Choroid plexus epithelial cell (primary cell): ENCODE data around the gene AFAP1.

Experiments used
- DNase-seq: peaks from one replicate; pipeline ENCODE4 v3.0.0-alpha.2; 2010; ENCODE audit warnings: low read depth
- H3K4me3 ChIP-seq: 2 replicates; pipeline ENCODE4 v1.5.1; 2011; ENCODE audit warnings: low read depth, mild to moderate bottlenecking, control low read depth, low read length, moderate library complexity
- TF ChIP-seq, protein P1 (sequence below): conservative IDR thresholded peaks from 2 replicates; pipeline ENCODE4 v1.5.1; 2011; ENCODE audit warnings: low read depth, mild to moderate bottlenecking, control low read depth, inconsistent platforms, low read length, moderate library complexity

Gene AFAP1

DNA sequence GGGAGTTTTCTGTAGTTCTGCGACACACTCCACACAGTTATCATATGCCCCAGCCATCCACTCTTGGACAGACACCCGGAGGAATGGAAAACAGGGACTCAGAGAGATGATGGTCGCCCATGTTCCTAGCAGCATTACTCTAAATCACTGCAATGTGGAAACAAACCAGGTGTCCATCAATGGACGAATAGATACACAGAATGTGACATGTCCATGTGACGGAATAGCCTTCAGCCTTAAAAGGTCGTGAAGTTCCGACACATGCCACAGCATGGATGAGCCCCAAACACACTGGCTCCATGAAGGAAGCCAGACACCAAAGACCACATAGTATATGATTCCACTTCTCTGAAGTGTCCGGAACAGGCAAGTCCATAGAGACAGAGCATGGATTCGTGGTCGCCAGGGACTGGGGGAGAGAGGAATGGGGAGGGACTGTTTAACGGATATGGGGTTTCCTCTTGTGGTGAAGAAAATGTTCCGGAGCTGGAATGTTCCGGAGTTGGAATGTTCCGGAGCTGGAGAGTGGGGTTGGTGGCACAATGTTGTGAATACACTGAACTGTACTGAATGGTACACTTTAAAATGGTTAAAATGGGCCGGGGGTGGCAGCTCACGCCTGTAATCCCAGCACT, 28.7 kb upstream of the AFAP1 start:
- TF ChIP-seq, protein P1, sequence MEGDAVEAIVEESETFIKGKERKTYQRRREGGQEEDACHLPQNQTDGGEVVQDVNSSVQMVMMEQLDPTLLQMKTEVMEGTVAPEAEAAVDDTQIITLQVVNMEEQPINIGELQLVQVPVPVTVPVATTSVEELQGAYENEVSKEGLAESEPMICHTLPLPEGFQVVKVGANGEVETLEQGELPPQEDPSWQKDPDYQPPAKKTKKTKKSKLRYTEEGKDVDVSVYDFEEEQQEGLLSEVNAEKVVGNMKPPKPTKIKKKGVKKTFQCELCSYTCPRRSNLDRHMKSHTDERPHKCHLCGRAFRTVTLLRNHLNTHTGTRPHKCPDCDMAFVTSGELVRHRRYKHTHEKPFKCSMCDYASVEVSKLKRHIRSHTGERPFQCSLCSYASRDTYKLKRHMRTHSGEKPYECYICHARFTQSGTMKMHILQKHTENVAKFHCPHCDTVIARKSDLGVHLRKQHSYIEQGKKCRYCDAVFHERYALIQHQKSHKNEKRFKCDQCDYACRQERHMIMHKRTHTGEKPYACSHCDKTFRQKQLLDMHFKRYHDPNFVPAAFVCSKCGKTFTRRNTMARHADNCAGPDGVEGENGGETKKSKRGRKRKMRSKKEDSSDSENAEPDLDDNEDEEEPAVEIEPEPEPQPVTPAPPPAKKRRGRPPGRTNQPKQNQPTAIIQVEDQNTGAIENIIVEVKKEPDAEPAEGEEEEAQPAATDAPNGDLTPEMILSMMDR: no peak
- no peak overlapping the region for H3K4me3 ChIP-seq
- DNase-seq: no peak

DNA sequence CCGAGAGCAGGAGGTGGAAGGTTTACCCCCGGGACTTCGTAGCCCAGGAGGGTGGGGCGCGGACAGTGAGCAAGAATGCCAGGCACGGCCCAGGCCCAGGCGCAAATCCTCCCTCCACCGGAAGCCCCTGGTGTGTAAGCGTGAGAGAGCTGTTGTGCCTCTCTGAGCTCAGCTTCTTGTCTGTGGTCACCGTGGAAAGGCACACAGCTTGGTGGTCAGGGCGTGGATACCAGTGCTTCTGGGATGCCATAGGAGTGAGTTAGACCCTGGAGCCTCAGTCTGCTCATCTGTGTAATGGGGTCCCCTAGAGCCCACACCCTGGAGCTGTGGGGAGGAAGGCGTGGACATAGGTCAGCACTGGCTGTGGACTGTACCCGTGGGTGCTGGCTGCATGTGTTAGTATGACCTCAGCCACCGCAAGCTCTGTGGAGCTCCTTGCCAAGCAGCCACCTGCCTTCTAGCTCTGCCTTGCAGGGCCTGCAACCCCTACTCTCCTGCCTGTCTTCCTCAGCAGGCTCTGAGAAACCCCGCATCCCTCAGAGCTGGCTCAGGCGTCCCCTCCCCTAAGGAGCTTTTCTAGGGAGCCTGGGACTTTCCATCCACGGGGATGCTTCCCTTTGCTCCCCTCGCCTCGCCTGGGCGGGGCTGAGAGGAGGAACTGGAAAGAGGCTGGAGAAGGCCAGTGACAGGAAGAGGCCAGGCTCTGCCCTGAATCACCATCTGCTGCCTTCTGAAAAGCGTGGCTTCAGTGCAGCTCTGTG, 28.0 kb upstream of the AFAP1 start:
- TF ChIP-seq, protein P1: no peak
- peak; percentile 34 for DNase-seq
- no peak overlapping the region for H3K4me3 ChIP-seq

DNA sequence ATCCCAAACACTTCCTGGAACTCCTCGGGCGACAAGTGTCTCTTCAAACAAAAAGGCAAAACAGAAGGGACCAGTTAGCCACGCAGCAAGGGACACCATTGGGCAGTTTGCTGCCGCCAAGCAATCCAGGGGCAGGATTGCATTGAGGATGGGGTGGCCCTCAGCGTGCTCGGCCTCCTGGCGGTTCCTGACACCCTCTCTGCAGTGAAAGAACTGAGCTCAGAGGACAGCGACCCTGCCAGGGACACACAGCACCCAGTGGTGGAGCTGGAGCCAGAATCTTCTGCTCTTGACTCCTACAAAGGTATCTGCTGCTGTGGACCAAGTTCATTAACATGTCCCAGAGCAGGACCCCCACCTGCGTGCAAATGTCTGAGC, 27.4 kb upstream of the AFAP1 start:
- no peak for DNase-seq
- TF ChIP-seq, protein P1: no peak
- no peak overlapping the region for H3K4me3 ChIP-seq

DNA sequence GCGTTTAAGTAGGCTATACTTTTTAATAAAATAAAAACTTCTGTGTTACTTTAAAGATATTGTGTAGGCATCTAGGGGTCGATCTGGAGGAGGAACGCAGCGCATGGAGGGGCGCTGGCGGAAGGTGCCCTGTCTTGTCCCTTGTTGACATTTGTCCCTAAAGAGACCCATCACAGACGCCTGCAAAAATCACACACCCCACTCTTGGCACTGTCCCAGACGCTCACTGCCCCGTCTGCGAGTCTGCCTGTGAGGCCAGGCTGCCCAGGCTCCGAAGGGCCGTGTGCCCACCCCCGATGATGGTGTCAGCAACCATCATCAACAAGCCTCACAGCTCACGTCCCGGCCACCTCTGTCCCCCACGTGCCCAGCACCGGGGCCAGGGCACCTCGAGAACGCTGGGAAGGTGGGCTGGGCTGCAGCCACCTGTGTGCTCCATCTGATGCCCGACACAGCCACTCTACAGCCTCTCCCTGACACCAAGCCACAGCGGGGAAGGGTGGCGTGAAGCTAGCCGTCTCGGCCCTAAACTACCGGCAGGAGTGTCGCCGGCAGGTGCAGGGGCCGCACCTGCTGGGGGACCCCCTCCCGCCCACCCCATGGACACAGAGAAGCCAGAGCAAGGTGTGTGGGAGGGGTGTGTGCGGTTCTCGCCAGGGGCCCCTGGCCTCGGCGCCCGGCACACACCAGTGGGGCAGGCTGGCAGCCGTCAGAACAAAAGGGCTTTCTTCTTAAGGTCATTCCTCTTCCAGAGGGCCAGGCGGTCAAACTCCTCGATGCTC, 26.8 kb upstream of the AFAP1 start:
- H3K4me3 ChIP-seq: no peak overlapping the region
- TF ChIP-seq, protein P1: no peak
- DNase-seq: no peak

DNA sequence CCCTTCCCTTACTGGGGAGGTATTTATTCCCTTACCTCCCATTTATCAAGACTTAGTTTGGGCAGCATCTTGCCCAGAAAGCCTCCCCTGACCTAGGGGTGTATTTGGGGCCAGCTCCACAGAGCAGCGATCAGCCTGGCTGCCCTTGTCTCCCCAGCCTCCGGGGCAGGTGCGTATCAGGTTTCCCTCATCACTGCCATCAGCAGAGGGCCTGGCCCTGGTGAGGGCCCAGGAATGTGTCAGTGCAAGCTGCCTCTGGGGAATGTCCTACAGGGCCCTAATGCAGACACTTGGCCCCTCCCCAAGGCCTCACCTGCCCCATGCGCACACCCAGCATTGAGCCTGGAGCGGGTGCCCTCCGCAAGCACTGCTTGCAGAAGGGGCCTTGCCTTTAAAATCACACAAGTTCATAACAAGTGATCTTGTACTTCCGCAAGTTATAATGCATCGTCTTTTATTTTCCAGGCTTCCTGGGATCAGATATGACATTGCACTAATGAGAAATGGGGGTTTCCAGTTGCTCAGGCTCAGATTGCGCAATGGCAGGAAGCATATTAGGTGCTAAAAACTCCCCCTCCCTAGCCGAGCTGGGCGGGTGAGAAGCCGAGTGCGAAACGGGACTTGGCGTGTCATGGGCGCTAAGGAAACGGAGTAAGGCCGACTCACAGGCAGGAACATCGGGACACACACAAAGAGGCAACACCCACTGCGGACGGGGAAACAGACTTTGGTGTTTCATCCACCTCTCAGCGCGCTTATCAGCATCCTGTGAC, 25.4 kb upstream of the AFAP1 start:
- TF ChIP-seq, protein P1: no peak
- H3K4me3 ChIP-seq: no peak overlapping the region
- DNase-seq: peak; percentile 58

DNA sequence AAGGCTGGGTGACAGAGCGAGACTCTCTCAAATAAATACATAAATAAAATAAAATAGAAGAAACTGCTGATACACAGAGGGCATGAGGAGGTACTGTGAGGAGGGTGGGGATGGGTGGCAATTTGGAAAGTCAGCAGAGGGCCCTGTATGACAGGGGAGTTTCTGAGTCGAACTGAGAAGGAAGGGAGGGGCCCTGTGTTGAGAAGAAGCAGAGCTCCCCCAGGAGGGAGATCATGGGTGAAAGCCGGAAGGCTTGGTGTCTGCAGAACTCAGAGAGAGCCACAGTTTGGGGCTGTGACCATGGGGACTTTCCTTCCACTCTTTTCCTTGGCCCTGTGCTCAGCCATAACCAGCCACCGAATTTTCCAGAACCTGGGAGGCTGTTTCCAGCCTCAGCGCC, 24.8 kb upstream of the AFAP1 start:
- no peak overlapping the region for H3K4me3 ChIP-seq
- no peak for DNase-seq
- TF ChIP-seq, protein P1: no peak
